ENCODE data around the gene ZC3HAV1L.

GRCh38 chr7:138980563-138981291 is 55.1 kb downstream of the ZC3HAV1L start:
- TF ChIP-seq POLR2AphosphoS5 (IDR thresholded peaks at IDR 0.05) (no peak), CTCF (IDR thresholded peaks at IDR 0.05 in 8 of 11, conservative IDR thresholded peaks at IDR 0.05 in 3 of 11) (no peak), POLR2A (IDR thresholded peaks at IDR 0.05) (no peak)
